WTC11 (cell line): Measurements from ENCODE around the gene THOC1. TPM values are rescaled to one million over a fixed set of nuclear protein-coding genes. Genes with fewer than 3 reads are reported as not detected.

Source experiments
- ATAC-seq: fragments of 200-7000 bp; cut with Tn5 transposase; 2 replicates; pipeline ENCODE4 v1.10.0; 2021; ENCODE audit warnings: mild to moderate bottlenecking, moderate library complexity
- CTCF ChIA-PET: fragments of 300-600 bp; sonication (Branson Sonifier 250); formaldehyde crosslinking; loops from one replicate; lab custom pipeline; 2021; ENCODE audit warnings: antibody characterized with exemption; lab: Charles Lee
- POLR2A ChIA-PET: fragments of 350-600 bp; sonication (Branson Sonifier 250); formaldehyde crosslinking; loops from one replicate; lab custom pipeline; 2021; ENCODE audit warnings: antibody characterized with exemption; lab: Charles Lee
- DNase-seq: peaks from one replicate; pipeline ENCODE4 v3.0.0; 2021; ENCODE audit warnings: low spot score
- H3K27ac Mint-ChIP-seq: 2 replicates; pipeline ENCODE4 v1.8.0; 2021; ENCODE audit warnings: mixed read lengths
- H3K27me3 Mint-ChIP-seq: 2 replicates; pipeline ENCODE4 v1.8.0; 2021; ENCODE audit warnings: low read depth, mild to moderate bottlenecking, moderate library complexity, mixed read lengths
- H3K36me3 Mint-ChIP-seq: 2 replicates; pipeline ENCODE4 v1.8.0; 2021; ENCODE audit warnings: mixed read lengths
- H3K4me1 Mint-ChIP-seq: 2 replicates; pipeline ENCODE4 v1.8.0; 2022; ENCODE audit warnings: mixed read lengths
- H3K4me3 Mint-ChIP-seq: 2 replicates; pipeline ENCODE4 v1.8.0; 2021; ENCODE audit warnings: mild to moderate bottlenecking, moderate library complexity, mixed read lengths
- H3K9me3 Mint-ChIP-seq: 2 replicates; pipeline ENCODE4 v1.8.0; 2021; ENCODE audit warnings: mixed read lengths
- CREB1 ChIP-seq: sonication (generic); formaldehyde crosslinking; IDR thresholded peaks from 2 replicates; pipeline ENCODE4 v1.8.0; 2023; ENCODE audit warnings: mild to moderate bottlenecking, missing genetic modification reagents
- CREM ChIP-seq: sonication (generic); formaldehyde crosslinking; IDR thresholded peaks from 2 replicates; pipeline ENCODE4 v1.8.1; 2022; ENCODE audit warnings: mild to moderate bottlenecking, missing genetic modification reagents, moderate library complexity
- ELF4 ChIP-seq: sonication (generic); formaldehyde crosslinking; IDR thresholded peaks from 2 replicates; pipeline ENCODE4 v1.8.1; 2022; ENCODE audit warnings: low read depth, mild to moderate bottlenecking, moderate library complexity, missing genetic modification reagents
- ESRRA ChIP-seq: sonication (generic); formaldehyde crosslinking; IDR thresholded peaks from 2 replicates; pipeline ENCODE4 v1.8.1; 2022; ENCODE audit warnings: mild to moderate bottlenecking, missing genetic modification reagents, borderline replicate concordance
- FOXJ3 ChIP-seq: sonication (generic); formaldehyde crosslinking; IDR thresholded peaks from 2 replicates; pipeline ENCODE4 v1.9.0; 2021; ENCODE audit warnings: missing genetic modification reagents, mild to moderate bottlenecking, borderline replicate concordance
- JUN ChIP-seq: sonication (generic); formaldehyde crosslinking; IDR thresholded peaks from 2 replicates; pipeline ENCODE4 v1.8.0; 2023; ENCODE audit warnings: mild to moderate bottlenecking, missing genetic modification reagents
- MXD4 ChIP-seq: fragments of 250-450 bp; sonication (Bioruptor Pico); IDR thresholded peaks from 2 replicates; pipeline ENCODE4 v1.8.0; 2021; ENCODE audit warnings: mild to moderate bottlenecking, moderate library complexity, borderline replicate concordance
- PRRX2 ChIP-seq: fragments of 250-450 bp; sonication (Bioruptor Pico); IDR thresholded peaks from 2 replicates; pipeline ENCODE4 v1.8.0; 2021; ENCODE audit warnings: mild to moderate bottlenecking
- RELA ChIP-seq: sonication (generic); formaldehyde crosslinking; IDR thresholded peaks from 2 replicates; pipeline ENCODE4 v1.8.1; 2022; ENCODE audit warnings: missing genetic modification reagents, mild to moderate bottlenecking, borderline replicate concordance
- SMAD3 ChIP-seq: sonication (generic); formaldehyde crosslinking; IDR thresholded peaks from 2 replicates; pipeline ENCODE4 v1.8.0; 2022; ENCODE audit warnings: missing genetic modification reagents, mild to moderate bottlenecking, borderline replicate concordance
- TEAD4 ChIP-seq: sonication (generic); formaldehyde crosslinking; IDR thresholded peaks from 2 replicates; pipeline ENCODE4 v1.8.0; 2022; ENCODE audit warnings: mild to moderate bottlenecking, missing genetic modification reagents
- TP53 ChIP-seq: sonication (generic); formaldehyde crosslinking; IDR thresholded peaks from 2 replicates; pipeline ENCODE4 v1.8.1; 2023; ENCODE audit warnings: mild to moderate bottlenecking, missing genetic modification reagents
- ZBTB21 ChIP-seq: sonication (generic); formaldehyde crosslinking; IDR thresholded peaks from 2 replicates; pipeline ENCODE4 v1.8.1; 2023; ENCODE audit warnings: mild to moderate bottlenecking, missing genetic modification reagents, borderline replicate concordance
- ZNF396 ChIP-seq: fragments of 250-450 bp; sonication (Bioruptor Pico); IDR thresholded peaks from 2 replicates; pipeline ENCODE4 v1.8.0; 2021; ENCODE audit warnings: mild to moderate bottlenecking, moderate library complexity, borderline replicate concordance
- total RNA-seq: library from RNA; stranded (reverse); gene quantifications from 3 replicates; pipeline ENCODE4 v1.2.3, GENCODE V29; 2021
- TF ChIP-seq, protein P1 (sequence below): sonication (generic); formaldehyde crosslinking; IDR thresholded peaks from 2 replicates; pipeline ENCODE4 v1.8.0; 2023; ENCODE audit warnings: mild to moderate bottlenecking, missing genetic modification reagents
- TF ChIP-seq, protein P2 (sequence below): sonication (generic); formaldehyde crosslinking; IDR thresholded peaks from 2 replicates; pipeline ENCODE4 v1.8.1; 2022; ENCODE audit warnings: low read depth, mild to moderate bottlenecking, moderate library complexity, missing genetic modification reagents, borderline replicate concordance
- TF ChIP-seq, protein P3 (sequence below): sonication (generic); formaldehyde crosslinking; IDR thresholded peaks from 2 replicates; pipeline ENCODE4 v1.8.0; 2022; ENCODE audit warnings: mild to moderate bottlenecking, missing genetic modification reagents
- TF ChIP-seq, protein P4 (sequence below): sonication (generic); formaldehyde crosslinking; IDR thresholded peaks from 2 replicates; pipeline ENCODE4 v1.8.1; 2023; ENCODE audit warnings: mild to moderate bottlenecking, missing genetic modification reagents
- TF ChIP-seq, protein P5 (sequence below): sonication (generic); formaldehyde crosslinking; IDR thresholded peaks from 2 replicates; pipeline ENCODE4 v1.8.1; 2022; ENCODE audit warnings: low read depth, missing genetic modification reagents, borderline replicate concordance
- TF ChIP-seq, protein P6 (sequence below): sonication (generic); formaldehyde crosslinking; IDR thresholded peaks from 2 replicates; pipeline ENCODE4 v1.8.1; 2023; ENCODE audit warnings: mild to moderate bottlenecking, missing genetic modification reagents, moderate library complexity

THOC1 gene
- total RNA-seq, 1 experiment from 2014 or later, result 65.8 TPM

DNA sequence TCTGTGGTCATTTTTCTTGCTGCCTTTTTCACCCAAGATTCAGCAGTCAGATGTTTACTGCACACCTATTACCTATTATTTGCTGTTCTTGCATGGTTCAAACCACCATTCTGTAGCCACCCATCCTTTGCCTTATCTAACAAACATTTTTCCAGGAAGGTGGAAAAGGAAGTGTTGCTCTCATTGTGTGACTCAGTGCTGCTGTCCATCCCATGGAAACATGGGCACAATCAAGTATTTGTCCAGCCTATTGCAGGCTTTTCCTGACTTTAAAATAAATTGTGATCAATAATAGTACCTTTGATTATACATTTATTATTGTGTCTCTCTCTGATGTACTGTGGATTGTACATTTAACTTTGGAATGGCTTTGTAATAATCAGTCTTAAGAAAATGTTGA is 56.3 kb downstream of the THOC1 start (continued):
- TF ChIP-seq, protein P1, sequence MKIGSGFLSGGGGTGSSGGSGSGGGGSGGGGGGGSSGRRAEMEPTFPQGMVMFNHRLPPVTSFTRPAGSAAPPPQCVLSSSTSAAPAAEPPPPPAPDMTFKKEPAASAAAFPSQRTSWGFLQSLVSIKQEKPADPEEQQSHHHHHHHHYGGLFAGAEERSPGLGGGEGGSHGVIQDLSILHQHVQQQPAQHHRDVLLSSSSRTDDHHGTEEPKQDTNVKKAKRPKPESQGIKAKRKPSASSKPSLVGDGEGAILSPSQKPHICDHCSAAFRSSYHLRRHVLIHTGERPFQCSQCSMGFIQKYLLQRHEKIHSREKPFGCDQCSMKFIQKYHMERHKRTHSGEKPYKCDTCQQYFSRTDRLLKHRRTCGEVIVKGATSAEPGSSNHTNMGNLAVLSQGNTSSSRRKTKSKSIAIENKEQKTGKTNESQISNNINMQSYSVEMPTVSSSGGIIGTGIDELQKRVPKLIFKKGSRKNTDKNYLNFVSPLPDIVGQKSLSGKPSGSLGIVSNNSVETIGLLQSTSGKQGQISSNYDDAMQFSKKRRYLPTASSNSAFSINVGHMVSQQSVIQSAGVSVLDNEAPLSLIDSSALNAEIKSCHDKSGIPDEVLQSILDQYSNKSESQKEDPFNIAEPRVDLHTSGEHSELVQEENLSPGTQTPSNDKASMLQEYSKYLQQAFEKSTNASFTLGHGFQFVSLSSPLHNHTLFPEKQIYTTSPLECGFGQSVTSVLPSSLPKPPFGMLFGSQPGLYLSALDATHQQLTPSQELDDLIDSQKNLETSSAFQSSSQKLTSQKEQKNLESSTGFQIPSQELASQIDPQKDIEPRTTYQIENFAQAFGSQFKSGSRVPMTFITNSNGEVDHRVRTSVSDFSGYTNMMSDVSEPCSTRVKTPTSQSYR (CRISPR knock-in tag), result no peak
- TF ChIP-seq JUN (CRISPR knock-in tag) (no peak), PRRX2 (no peak)
- TF ChIP-seq, all 79 proteins: peak for 0

DNA sequence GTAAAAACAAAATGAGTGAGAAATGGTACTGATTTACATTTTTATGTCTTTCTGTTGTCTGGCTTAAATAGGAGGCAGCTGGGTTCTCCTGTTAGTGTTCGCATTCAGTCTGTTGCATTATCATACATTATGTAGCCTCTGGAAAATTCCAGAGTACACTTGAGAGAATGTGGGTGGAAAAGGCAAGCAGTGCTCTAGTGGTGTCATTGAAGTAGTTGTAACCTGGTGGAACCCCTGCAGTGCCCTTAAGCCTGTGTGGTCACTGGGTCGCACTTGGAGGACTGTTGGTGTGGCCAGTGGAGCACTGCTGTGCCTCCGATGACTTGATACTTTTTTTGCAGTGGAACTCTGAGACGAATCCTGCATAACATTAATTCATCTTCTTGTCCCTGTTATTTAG is 57.1 kb downstream of the THOC1 start:
- DNase-seq, result no peak
- TF ChIP-seq CREB1 (no peak), ESRRA (no peak), RELA (CRISPR knock-in tag) (no peak), ELF4 (CRISPR knock-in tag) (no peak), SMAD3 (CRISPR knock-in tag) (no peak)
- TF ChIP-seq, protein P2, sequence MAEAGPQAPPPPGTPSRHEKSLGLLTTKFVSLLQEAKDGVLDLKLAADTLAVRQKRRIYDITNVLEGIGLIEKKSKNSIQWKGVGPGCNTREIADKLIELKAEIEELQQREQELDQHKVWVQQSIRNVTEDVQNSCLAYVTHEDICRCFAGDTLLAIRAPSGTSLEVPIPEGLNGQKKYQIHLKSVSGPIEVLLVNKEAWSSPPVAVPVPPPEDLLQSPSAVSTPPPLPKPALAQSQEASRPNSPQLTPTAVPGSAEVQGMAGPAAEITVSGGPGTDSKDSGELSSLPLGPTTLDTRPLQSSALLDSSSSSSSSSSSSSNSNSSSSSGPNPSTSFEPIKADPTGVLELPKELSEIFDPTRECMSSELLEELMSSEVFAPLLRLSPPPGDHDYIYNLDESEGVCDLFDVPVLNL (CRISPR knock-in tag), result no peak
- TF ChIP-seq, protein P3, sequence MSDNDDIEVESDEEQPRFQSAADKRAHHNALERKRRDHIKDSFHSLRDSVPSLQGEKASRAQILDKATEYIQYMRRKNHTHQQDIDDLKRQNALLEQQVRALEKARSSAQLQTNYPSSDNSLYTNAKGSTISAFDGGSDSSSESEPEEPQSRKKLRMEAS, result no peak
- TF ChIP-seq, protein P4, sequence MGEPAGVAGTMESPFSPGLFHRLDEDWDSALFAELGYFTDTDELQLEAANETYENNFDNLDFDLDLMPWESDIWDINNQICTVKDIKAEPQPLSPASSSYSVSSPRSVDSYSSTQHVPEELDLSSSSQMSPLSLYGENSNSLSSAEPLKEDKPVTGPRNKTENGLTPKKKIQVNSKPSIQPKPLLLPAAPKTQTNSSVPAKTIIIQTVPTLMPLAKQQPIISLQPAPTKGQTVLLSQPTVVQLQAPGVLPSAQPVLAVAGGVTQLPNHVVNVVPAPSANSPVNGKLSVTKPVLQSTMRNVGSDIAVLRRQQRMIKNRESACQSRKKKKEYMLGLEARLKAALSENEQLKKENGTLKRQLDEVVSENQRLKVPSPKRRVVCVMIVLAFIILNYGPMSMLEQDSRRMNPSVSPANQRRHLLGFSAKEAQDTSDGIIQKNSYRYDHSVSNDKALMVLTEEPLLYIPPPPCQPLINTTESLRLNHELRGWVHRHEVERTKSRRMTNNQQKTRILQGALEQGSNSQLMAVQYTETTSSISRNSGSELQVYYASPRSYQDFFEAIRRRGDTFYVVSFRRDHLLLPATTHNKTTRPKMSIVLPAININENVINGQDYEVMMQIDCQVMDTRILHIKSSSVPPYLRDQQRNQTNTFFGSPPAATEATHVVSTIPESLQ (CRISPR knock-in tag), result no peak
- TF ChIP-seq, protein P5, sequence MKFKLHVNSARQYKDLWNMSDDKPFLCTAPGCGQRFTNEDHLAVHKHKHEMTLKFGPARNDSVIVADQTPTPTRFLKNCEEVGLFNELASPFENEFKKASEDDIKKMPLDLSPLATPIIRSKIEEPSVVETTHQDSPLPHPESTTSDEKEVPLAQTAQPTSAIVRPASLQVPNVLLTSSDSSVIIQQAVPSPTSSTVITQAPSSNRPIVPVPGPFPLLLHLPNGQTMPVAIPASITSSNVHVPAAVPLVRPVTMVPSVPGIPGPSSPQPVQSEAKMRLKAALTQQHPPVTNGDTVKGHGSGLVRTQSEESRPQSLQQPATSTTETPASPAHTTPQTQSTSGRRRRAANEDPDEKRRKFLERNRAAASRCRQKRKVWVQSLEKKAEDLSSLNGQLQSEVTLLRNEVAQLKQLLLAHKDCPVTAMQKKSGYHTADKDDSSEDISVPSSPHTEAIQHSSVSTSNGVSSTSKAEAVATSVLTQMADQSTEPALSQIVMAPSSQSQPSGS (CRISPR knock-in tag), result no peak
- TF ChIP-seq, protein P6, sequence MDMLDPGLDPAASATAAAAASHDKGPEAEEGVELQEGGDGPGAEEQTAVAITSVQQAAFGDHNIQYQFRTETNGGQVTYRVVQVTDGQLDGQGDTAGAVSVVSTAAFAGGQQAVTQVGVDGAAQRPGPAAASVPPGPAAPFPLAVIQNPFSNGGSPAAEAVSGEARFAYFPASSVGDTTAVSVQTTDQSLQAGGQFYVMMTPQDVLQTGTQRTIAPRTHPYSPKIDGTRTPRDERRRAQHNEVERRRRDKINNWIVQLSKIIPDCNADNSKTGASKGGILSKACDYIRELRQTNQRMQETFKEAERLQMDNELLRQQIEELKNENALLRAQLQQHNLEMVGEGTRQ (CRISPR knock-in tag), result no peak
- TF ChIP-seq, all 79 proteins: peak for 0
- Mint-ChIP-seq H3K27ac (peak overlapping the region; percentile 35), H3K36me3 (peaks cover 67% of the 10 kb centered on the region), H3K9me3 (no peaks in the 10 kb centered on the region), H3K4me1 (peaks cover 19% of the 10 kb centered on the region), H3K4me3 (no peak overlapping the region), H3K27me3 (no peaks in the 10 kb centered on the region)
- CTCF ChIA-PET, result no interaction called here
- POLR2A ChIA-PET, result no interaction called here
- ATAC-seq, result peak; percentile 57

DNA sequence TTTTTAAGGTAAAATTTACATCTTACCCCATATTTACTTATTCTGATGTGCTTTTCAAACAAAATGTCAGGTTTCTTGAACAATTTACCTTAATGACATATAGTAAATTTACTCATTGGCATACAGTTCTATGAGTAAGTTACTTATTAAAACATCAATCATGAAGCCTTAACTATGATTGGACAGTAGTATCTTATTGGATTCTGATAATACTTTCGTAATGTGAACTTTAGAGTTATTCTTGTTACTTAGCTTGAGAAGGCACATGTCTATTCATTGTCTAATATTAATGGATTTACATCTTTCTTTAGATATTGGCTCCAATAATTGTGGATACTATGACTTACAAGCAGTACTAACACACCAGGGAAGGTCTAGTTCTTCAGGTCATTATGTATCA is 57.8 kb downstream of the THOC1 start:
- no peak for DNase-seq
- POLR2A ChIA-PET, result no interaction called here

More for the DNA sequence above, 57.8 kb downstream of the THOC1 start:
- Mint-ChIP-seq H3K36me3 (peaks cover 67% of the 10 kb centered on the region), H3K9me3 (no peaks in the 10 kb centered on the region), H3K27ac (peak overlapping the region; percentile 16; the same call in 1 of the 2 replicates), H3K4me1 (peaks cover 19% of the 10 kb centered on the region), H3K27me3 (no peaks in the 10 kb centered on the region), H3K4me3 (no peak overlapping the region)
- CTCF ChIA-PET, result no interaction called here
- TF ChIP-seq TP53 (CRISPR knock-in tag), result no peak
- no peak for TF ChIP-seq JUN (CRISPR knock-in tag)
- no peak for TF ChIP-seq MXD4
- no peak for TF ChIP-seq TEAD4 (CRISPR knock-in tag)
- no peak for TF ChIP-seq FOXJ3
- TF ChIP-seq ZNF396 (CRISPR knock-in tag), result no peak
- no peak for TF ChIP-seq RELA (CRISPR knock-in tag)
- TF ChIP-seq CREM (CRISPR knock-in tag), result no peak
- TF ChIP-seq, protein P6 (CRISPR knock-in tag), result no peak
- TF ChIP-seq ZBTB21 (CRISPR knock-in tag), result no peak
- no peak for ATAC-seq
